Ovary (tissue), 9 donors: Measurements from ENCODE around the gene ADSS2. TPM values are rescaled to one million over a fixed set of nuclear protein-coding genes. Genes with fewer than 3 reads are reported as not detected.
"Not testable (repeated sequence)": the region's sequence is repeated elsewhere in the genome, so short reads cannot be mapped to it uniquely, and the experiment has no call there.

Source experiments
- DNase-seq, 5 donors: peaks; one replicate each; pipeline ENCODE4 v3.0.0-alpha.2; 2019 to 2020
- H3K27ac ChIP-seq, 2 donors: fragments of 200-600 bp; one replicate each; pipeline versions ENCODE4 v1.5.1 to v1.8.0; 2019 to 2022
- H3K27me3 ChIP-seq: fragments of 200-600 bp; one replicate; pipeline ENCODE4 v1.8.0; 2022
- H3K36me3 ChIP-seq: fragments of 200-600 bp; sonication (generic); one replicate; pipeline ENCODE4 v1.5.1; 2019
- H3K4me1 ChIP-seq: one replicate; pipeline ENCODE4 v1.8.1; 2013; ENCODE audit warnings: mild to moderate bottlenecking, moderate library complexity; ENCODE audit not compliant: insufficient read depth
- H3K4me3 ChIP-seq: fragments of 200-600 bp; sonication (generic); one replicate; pipeline ENCODE4 v1.5.1; 2017
- H3K9me3 ChIP-seq, 2 donors: fragments of 200-600 bp in 1 of 2; sonication (generic) in 1 of 2; one replicate each; pipeline versions ENCODE4 v1.5.1 to v1.8.1; 2013 to 2019; ENCODE audit warnings: mild to moderate bottlenecking in 1 of 2, moderate library complexity in 1 of 2
- EP300 ChIP-seq: sonication (generic); formaldehyde crosslinking; IDR thresholded peaks from one replicate; pipeline ENCODE4 v1.6.1; 2017; ENCODE audit warnings: antibody characterized with exemption
- POLR2A ChIP-seq: fragments of 450-650 bp; IDR thresholded peaks from one replicate; pipeline ENCODE4 v1.6.1; 2017; ENCODE audit warnings: antibody characterized with exemption, mild to moderate bottlenecking, moderate library complexity
- WGBS, 3 donors: extraction: QIAGEN DNeasy Blood & Tissue Kit in 1 of 3; methylation state at CpG; one replicate each; pipeline versions ENCODE4 v1.1.5 to v1.1.7; 2013 to 2017; 5-methylcytosine and 5-hydroxymethylcytosine counted together
- intact Hi-C, 4 donors: fragments of 100-400 bp; cut with DNase I; formaldehyde crosslinking; loops; one replicate each; pipeline versions ENCODE4 v1.11.0 to v1.15.1; 2022 to 2023
- polyA plus RNA-seq, 2 donors: library from polyadenylated mRNA; stranded (reverse); fragments of 200-250 nt in 1 of 2; fragments of 350-450 nt in 1 of 2; fragmentation: Illumina TruSeq in 1 of 2; extraction: RNeasy Lipid Tissue Mini Kit (QIAGEN cat#74804) in 1 of 2; gene quantifications; one replicate each; pipeline ENCODE4 v1.2.3, GENCODE V29; 2013 to 2014
- total RNA-seq, 7 donors: library from RNA; depleted of rRNA in 2 of 7; stranded (reverse); fragments of >200 nt in 2 of 7; fragmentation: NEBNext Ultra II Directional in 3 of 7; extraction: Animal tissue kit (Norgen Biotek cat#: 25700) in 3 of 7; gene quantifications; one replicate each; pipeline versions ENCODE4 v1.1.0 to v1.2.4, GENCODE V29; 2016 to 2023
- TF ChIP-seq, protein P1 (sequence below), 3 donors: fragments of 450-650 bp in 2 of 3; fragments of 200-600 bp in 1 of 3; IDR thresholded peaks; one replicate each; pipeline versions ENCODE4 v1.5.1 to v1.8.0; 2016 to 2022; ENCODE audit warnings: antibody characterized with exemption in 3 of 3, mild to moderate bottlenecking in 1 of 3
- donor health status: DM: no; HTN: no; CAD: no; lungs with moderate emphysema.
- donor health status: DM: no; HTN: no; CAD: no.
- donor health status: Bipolar disorder and iron deficiency.
- donor health status: DM: yes; HTN: yes; CAD: no.
- donor health status: DM: no; HTN: no; CAD: no.
- donor health status: DM: yes; HTN: yes; CAD: no.

ADSS2 gene
- total and polyA plus RNA-seq, 9 donors, result 23.6 to 44.2 (median 29.8) TPM

DNA sequence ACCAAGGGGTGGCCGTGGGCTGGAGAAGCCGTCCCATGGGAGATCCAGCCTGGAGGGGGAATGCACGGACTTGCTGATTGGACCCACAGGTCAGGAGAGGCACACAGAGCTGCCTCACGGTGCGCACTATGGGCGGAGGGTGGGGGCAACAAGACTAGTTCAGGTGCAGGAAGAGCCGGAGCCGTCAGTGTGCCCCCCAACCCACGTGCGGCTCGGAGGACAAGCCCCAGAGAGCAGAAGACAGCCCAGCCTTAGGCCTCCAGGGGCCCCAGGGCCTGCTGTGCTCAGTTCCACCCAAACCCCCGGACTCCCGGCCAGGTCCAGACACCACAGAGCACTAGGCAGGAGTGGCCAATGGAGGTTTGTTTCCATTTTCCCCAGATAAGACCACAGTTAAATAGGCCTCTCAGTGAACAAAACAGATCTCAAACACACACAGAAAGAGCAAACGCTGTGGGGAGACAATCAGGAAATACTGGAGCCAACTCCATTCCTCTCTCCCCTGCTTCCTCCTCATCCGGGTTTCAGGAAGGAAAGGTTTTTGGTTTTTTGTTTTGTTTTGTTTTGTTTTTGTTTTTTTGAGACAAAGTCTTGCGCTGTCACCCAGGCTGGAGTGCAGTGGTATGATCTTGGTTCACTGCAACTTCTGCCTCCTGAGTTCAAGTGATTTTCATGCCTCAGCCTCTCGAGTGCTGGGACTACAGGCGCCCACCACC is 84.2 kb downstream of the ADSS2 start:
- Histone ChIP-seq H3K4me1 (no peaks in the 10 kb centered on the region), H3K4me3 (no peak overlapping the region), H3K36me3 (no peaks in the 10 kb centered on the region), H3K27ac (no peak overlapping the region), H3K9me3 (no peaks in the 10 kb centered on the region), H3K27me3 (no peaks in the 10 kb centered on the region)
- DNase-seq, result no peak
- 73 to 79% (median 77%) methylated on average over 18 of the region's 18 CpGs for WGBS, 3 donors
- TF ChIP-seq EP300 (no peak), POLR2A (no peak)
- TF ChIP-seq, protein P1, sequence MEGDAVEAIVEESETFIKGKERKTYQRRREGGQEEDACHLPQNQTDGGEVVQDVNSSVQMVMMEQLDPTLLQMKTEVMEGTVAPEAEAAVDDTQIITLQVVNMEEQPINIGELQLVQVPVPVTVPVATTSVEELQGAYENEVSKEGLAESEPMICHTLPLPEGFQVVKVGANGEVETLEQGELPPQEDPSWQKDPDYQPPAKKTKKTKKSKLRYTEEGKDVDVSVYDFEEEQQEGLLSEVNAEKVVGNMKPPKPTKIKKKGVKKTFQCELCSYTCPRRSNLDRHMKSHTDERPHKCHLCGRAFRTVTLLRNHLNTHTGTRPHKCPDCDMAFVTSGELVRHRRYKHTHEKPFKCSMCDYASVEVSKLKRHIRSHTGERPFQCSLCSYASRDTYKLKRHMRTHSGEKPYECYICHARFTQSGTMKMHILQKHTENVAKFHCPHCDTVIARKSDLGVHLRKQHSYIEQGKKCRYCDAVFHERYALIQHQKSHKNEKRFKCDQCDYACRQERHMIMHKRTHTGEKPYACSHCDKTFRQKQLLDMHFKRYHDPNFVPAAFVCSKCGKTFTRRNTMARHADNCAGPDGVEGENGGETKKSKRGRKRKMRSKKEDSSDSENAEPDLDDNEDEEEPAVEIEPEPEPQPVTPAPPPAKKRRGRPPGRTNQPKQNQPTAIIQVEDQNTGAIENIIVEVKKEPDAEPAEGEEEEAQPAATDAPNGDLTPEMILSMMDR (IDR thresholded peaks at IDR 0.05), result no peak
- intact Hi-C loops, result no loop called here

DNA sequence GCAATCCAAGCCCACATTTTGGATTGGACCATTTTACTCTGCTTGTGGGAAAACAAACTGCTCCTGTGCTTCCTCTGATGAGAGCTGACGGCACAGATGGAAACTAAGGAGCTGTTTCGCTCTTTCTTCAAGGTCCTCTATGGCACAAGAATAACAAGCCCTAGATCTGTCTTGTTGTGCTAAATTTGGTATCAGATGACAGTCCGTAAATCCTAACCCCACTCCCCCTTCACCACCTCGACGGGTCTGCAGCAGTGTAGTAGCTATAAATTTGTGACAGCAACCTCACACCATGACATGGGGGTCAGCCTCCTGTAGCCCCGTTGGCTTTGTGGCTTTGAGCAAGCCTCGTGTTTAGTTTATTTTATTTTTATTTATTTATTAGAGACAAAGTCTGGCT is 85.9 kb downstream of the ADSS2 start:
- WGBS, 3 donors, result 25 to 35% (median 27%) methylated on average over 7 of the region's 7 CpGs
- intact Hi-C loops, result no loop called here
- H3K27ac ChIP-seq, result no peak overlapping the region

DNA sequence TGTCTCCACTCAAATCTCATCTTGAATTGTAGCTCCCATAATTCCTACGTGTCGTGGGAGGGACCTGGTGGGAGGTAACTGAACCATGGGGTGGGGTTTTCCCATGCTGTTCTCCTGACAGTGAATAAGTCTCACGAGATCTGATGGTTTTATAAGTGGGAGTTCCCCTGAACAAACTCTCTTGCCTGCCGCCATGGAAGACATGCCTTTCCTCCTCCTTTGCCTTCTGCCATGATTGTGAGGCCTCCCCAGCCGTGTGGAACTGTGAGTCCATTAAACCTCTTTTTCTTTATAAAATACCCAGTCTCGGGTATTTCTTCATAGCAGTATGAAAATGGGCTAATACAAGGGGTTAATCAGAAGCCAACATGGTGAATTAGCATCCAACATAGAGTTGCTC is 86.4 kb downstream of the ADSS2 start:
- intact Hi-C loops, H3K27ac ChIP-seq, H3K4me3 ChIP-seq, H3K9me3 ChIP-seq, DNase-seq, H3K36me3 ChIP-seq, H3K27me3 ChIP-seq, H3K4me1 ChIP-seq: not testable (repeated sequence)
- 81 to 98% (median 95%) methylated on average over 6 of the region's 6 CpGs for WGBS, 3 donors

More for the DNA sequence above, 85.9 kb downstream of the ADSS2 start:
- Histone ChIP-seq H3K4me1 (no peaks in the 10 kb centered on the region), H3K27me3 (no peaks in the 10 kb centered on the region), H3K36me3 (no peaks in the 10 kb centered on the region), H3K4me3 (no peak overlapping the region), H3K9me3 (no peaks in the 10 kb centered on the region)
- DNase-seq, result no peak
- TF ChIP-seq POLR2A (no peak), EP300 (no peak)
- TF ChIP-seq, protein P1 (IDR thresholded peaks at IDR 0.05), result no peak

DNA sequence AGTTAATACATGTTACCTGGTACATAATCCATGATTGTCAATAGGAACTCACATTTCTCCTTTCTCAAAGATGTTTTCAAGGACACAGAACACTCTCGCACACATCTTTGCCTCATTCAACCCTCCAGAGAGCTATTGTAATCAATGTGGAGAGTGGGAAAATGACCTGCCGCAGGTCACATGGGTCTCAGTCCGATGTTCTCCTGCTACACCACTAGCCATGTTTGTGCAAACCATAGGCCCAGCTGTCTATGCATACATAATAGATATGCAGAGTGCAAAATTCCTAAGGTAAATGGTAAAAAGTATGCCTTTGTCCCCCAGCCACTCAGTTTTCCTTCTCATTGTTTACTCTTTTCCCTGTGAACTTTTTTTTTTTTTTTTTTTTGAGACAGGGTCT is 89.2 kb downstream of the ADSS2 start:
- Histone ChIP-seq H3K4me1 (no peaks in the 10 kb centered on the region), H3K9me3 (no peaks in the 10 kb centered on the region), H3K27ac (peak overlapping the region in 1 of 2 donors; percentile 77), H3K27me3 (no peaks in the 10 kb centered on the region), H3K36me3 (no peaks in the 10 kb centered on the region), H3K4me3 (no peak overlapping the region)
- WGBS, 3 donors, result 14 to 43% (median 22%) methylated on average over 3 of the region's 3 CpGs
- TF ChIP-seq, protein P1 (IDR thresholded peaks at IDR 0.05), result no peak
- TF ChIP-seq EP300 (no peak), POLR2A (no peak)
- intact Hi-C loops, result no loop called here
- DNase-seq, result no peak

DNA sequence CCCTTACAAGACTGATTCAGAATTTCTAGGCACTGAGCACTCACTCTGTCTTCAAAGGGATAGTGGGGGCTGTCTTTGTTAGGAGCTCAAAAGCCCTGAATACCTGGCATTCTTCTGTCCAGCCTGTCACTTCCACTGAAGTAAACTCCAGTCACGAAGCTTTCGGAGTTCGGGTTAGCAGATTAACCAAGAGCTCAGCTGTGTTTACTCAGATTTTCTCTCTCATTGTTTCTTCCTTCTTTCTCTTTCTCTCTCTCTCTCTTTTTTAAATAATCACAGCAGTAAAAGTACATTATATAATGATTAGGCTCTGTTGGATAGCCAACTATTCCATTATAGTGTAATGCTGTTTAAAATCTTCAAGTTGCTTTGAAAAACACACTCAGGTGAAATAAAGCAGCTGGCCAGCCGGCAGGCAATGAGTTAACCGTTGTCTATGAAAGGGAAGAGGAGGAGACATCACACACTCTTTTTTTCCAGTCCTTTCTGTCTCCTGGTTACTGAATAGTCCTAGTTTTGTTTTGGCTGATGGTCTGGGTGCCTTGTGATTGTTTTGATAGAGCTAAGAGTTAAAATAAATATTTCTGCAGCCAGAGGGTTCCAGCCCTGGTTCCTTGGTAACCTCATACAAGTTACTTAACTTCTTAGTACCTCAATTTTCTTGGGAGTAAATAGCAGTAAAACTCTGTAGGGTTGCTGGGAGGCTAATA is 89.8 kb downstream of the ADSS2 start:
- peak in 1 of 5 donors; percentile 22 for DNase-seq
- no peaks in the 10 kb centered on the region for H3K9me3 ChIP-seq
- no peaks in the 10 kb centered on the region for H3K27me3 ChIP-seq
- H3K36me3 ChIP-seq, result no peaks in the 10 kb centered on the region
- intact Hi-C loops, result no loop called here
- TF ChIP-seq, protein P1 (IDR thresholded peaks at IDR 0.05), result no peak
- TF ChIP-seq POLR2A (no peak), EP300 (no peak)
- H3K4me1 ChIP-seq, result no peaks in the 10 kb centered on the region
- WGBS, 3 donors, result 5 to 10% (median 6%) methylated on average over 5 of the region's 5 CpGs
- H3K4me3 ChIP-seq, result no peak overlapping the region
- H3K27ac ChIP-seq, result peak overlapping the region in 1 of 2 donors; percentile 77
